Epithelial cell of proximal tubule (primary cell): Measurements from ENCODE around the gene IRF2BP1. TPM values are rescaled to one million over a fixed set of nuclear protein-coding genes. Genes with fewer than 3 reads are reported as not detected.
A peak's percentile ranks its signal among the peaks of the same experiment; 100 is the strongest.

Experiments used
- DNase-seq: peaks from one replicate; pipeline ENCODE4 v3.0.0-alpha.2; 2011; ENCODE audit warnings: low read depth
- H3K4me3 ChIP-seq: 2 replicates; pipeline ENCODE4 v1.5.1; 2011; ENCODE audit warnings: low read depth, mild to moderate bottlenecking, low read length
- CTCF ChIP-seq: conservative IDR thresholded peaks from 2 replicates; pipeline ENCODE4 v1.5.1; 2012; ENCODE audit warnings: low read depth, mild to moderate bottlenecking, low read length
- total RNA-seq: library from RNA; depleted of rRNA; stranded (reverse); fragments of >200 nt; gene quantifications from 2 replicates; pipeline ENCODE4 v1.2.3, GENCODE V29; 2015

The IRF2BP1 gene
- total RNA-seq, 1 donor from 2014 or later = 26.8 TPM

GRCh38 chr19:45917421-45918091 lies 31.6 kb upstream of the IRF2BP1 start:
- no peak for TF ChIP-seq CTCF
- H3K4me3 ChIP-seq = no peak overlapping the region
- no peak for DNase-seq

GRCh38 chr19:45913874-45914830 lies 28.2 kb upstream of the IRF2BP1 start, which contains the start of gene NANOS2:
Gene NANOS2 (minus strand): TSS chr19:45914778. CDS start chr19:45914693, 85 bp downstream.
- TF ChIP-seq CTCF = peak; percentile 3
- no peak for DNase-seq
- H3K4me3 ChIP-seq = no peak within 1 kb of the TSS

- TF ChIP-seq CTCF = no peak
- H3K4me3 ChIP-seq = no peak overlapping the region
- DNase-seq = no peak
These were observed 25.4 kb upstream of the IRF2BP1 start for GRCh38 chr19:45911291-45911690.

- TF ChIP-seq CTCF = peak; percentile 41
- H3K4me3 ChIP-seq = no peak overlapping the region
- no peak for DNase-seq
These were observed 23.0 kb upstream of the IRF2BP1 start for GRCh38 chr19:45908956-45909355.

GRCh38 chr19:45906221-45906620 lies 20.3 kb upstream of the IRF2BP1 start:
- TF ChIP-seq CTCF = no peak
- H3K4me3 ChIP-seq = no peak overlapping the region
- no peak for DNase-seq

GRCh38 chr19:45905011-45905410 lies 19.1 kb upstream of the IRF2BP1 start:
- no peak for TF ChIP-seq CTCF
- no peak overlapping the region for H3K4me3 ChIP-seq
- DNase-seq = no peak
